ENCODE results near the gene CNNM1. TPM values are rescaled to one million over a fixed set of nuclear protein-coding genes. Genes with fewer than 3 reads are reported as not detected.

Gene CNNM1
- total RNA-seq, 1 donor from 2014 or later: 0.56 TPM

DNA sequence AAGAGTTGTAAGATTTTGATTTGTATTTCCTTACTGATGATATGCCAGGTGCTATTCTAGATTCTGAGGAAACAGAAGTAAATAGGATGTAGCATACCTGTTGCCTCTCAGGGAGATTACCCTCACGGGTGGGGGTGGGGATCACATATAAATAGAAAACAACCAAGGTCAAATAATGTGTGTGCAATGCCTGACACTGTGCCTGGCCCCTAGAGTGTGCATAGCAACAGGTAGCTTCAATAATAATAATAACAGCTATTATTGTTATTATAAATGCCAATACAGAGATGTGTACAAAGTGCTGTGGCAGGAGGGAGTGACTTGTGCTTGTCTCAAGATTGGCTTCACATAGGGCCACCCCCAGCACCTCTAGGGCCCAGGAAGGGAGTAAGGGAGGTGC is 24.0 kb downstream of the CNNM1 start:
- Histone ChIP-seq H3K4me3 (no peak overlapping the region), H4K20me1 (ENCODE audit: low read depth) (no peaks in the 10 kb centered on the region), H3K9ac (no peak overlapping the region), H3K4me1 (peaks cover 7% of the 10 kb centered on the region), H3K4me2 (no peak overlapping the region), H3K27me3 (no peaks in the 10 kb centered on the region), H3F3A (ENCODE audit: low read depth) (peaks cover 8% of the 10 kb centered on the region), H2AFZ (replicated peaks) (no peak overlapping the region), H3K79me2 (ENCODE audit: low read depth) (no peaks in the 10 kb centered on the region), H3K36me3 (no peaks in the 10 kb centered on the region), H3K9me3 (ENCODE audit: low read depth) (no peaks in the 10 kb centered on the region), H3K27ac (no peak overlapping the region)
- no peak for DNase-seq (ENCODE audit: low spot score)
- no peak overlapping the region for H3K4me3 Mint-ChIP-seq
- H3K9me3 Mint-ChIP-seq: no peaks in the 10 kb centered on the region
- H3K36me3 Mint-ChIP-seq: no peaks in the 10 kb centered on the region
- H3K27me3 Mint-ChIP-seq (ENCODE audit: insufficient read depth, low read depth): peaks cover 4% of the 10 kb centered on the region
- peaks cover 2% of the 10 kb centered on the region for H3K4me1 Mint-ChIP-seq
- TF ChIP-seq, protein P1, sequence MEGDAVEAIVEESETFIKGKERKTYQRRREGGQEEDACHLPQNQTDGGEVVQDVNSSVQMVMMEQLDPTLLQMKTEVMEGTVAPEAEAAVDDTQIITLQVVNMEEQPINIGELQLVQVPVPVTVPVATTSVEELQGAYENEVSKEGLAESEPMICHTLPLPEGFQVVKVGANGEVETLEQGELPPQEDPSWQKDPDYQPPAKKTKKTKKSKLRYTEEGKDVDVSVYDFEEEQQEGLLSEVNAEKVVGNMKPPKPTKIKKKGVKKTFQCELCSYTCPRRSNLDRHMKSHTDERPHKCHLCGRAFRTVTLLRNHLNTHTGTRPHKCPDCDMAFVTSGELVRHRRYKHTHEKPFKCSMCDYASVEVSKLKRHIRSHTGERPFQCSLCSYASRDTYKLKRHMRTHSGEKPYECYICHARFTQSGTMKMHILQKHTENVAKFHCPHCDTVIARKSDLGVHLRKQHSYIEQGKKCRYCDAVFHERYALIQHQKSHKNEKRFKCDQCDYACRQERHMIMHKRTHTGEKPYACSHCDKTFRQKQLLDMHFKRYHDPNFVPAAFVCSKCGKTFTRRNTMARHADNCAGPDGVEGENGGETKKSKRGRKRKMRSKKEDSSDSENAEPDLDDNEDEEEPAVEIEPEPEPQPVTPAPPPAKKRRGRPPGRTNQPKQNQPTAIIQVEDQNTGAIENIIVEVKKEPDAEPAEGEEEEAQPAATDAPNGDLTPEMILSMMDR (IDR thresholded peaks at IDR 0.05): no peak
- TF ChIP-seq EZH2 (IDR thresholded peaks at IDR 0.05): no peak
- TF ChIP-seq EZH2phosphoT487 (IDR thresholded peaks at IDR 0.05): no peak
- H3K27ac Mint-ChIP-seq: no peak overlapping the region

DNA sequence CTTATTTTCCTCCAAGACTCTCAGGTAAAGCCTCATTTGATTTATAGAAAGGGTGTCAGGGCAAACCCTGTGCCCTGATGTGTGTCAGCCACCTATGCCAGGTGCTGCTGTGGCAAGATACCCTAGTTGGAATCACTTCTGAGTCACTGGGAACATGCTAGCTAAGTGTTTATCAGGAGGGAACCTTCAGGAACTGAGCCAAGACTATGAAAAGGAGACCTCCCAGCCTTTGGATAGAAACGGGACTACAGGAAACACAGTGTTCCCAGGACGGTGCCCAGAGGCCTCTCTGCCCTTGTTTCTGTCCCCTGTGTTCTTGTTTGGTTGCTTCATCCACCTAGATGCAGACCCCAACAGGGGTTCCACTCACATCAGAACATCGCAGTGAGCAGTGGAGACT is 28.5 kb downstream of the CNNM1 start:
- no peak overlapping the region for H3K4me3 Mint-ChIP-seq
- H3K9me3 Mint-ChIP-seq: no peaks in the 10 kb centered on the region
- Histone ChIP-seq H4K20me1 (ENCODE audit: low read depth) (no peaks in the 10 kb centered on the region), H3K36me3 (no peaks in the 10 kb centered on the region), H3F3A (ENCODE audit: low read depth) (peaks cover 13% of the 10 kb centered on the region), H3K4me1 (peaks cover 12% of the 10 kb centered on the region), H3K27me3 (no peaks in the 10 kb centered on the region), H3K4me2 (no peak overlapping the region), H3K9ac (no peak overlapping the region), H3K4me3 (no peak overlapping the region), H3K79me2 (ENCODE audit: low read depth) (no peaks in the 10 kb centered on the region), H3K27ac (no peak overlapping the region), H2AFZ (replicated peaks) (no peak overlapping the region), H3K9me3 (ENCODE audit: low read depth) (no peaks in the 10 kb centered on the region)
- peaks cover 3% of the 10 kb centered on the region for H3K27me3 Mint-ChIP-seq (ENCODE audit: insufficient read depth, low read depth)
- H3K27ac Mint-ChIP-seq: no peak overlapping the region
- DNase-seq (ENCODE audit: low spot score): no peak
- H3K36me3 Mint-ChIP-seq: no peaks in the 10 kb centered on the region
- H3K4me1 Mint-ChIP-seq: peaks cover 2% of the 10 kb centered on the region
- TF ChIP-seq EZH2 (IDR thresholded peaks at IDR 0.05): no peak
- no peak for TF ChIP-seq EZH2phosphoT487 (IDR thresholded peaks at IDR 0.05)
- TF ChIP-seq, protein P1 (IDR thresholded peaks at IDR 0.05): no peak

DNA sequence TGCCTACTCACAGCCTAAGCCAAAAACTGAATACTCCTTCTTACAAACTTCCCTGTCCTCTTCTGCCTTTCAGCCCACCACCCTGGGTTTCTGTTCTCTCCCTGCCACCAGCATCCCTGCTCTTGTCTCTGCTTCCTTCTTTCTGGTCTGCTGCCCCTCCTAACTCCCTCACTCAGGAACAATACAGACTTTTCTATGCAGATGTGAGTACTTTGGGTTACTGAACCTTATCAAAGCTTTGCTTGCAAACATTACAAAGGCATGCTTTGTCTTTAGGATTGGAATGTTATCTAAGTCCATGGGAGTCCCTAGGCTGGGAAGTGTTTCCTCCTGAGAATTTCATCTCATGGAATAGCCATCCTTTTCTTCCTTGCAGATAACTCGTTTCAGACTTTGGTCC is 28.9 kb downstream of the CNNM1 start:
- Histone ChIP-seq H3K9ac (no peak overlapping the region), H4K20me1 (ENCODE audit: low read depth) (no peaks in the 10 kb centered on the region), H3K4me3 (no peak overlapping the region), H3K9me3 (ENCODE audit: low read depth) (no peaks in the 10 kb centered on the region), H3K36me3 (no peaks in the 10 kb centered on the region), H3K27me3 (no peaks in the 10 kb centered on the region), H3K27ac (no peak overlapping the region), H3K4me1 (peaks cover 12% of the 10 kb centered on the region), H3K79me2 (ENCODE audit: low read depth) (no peaks in the 10 kb centered on the region), H2AFZ (replicated peaks) (peak overlapping the region; percentile 73), H3F3A (ENCODE audit: low read depth) (peaks cover 13% of the 10 kb centered on the region), H3K4me2 (no peak overlapping the region)
- H3K36me3 Mint-ChIP-seq: no peaks in the 10 kb centered on the region
- H3K27me3 Mint-ChIP-seq (ENCODE audit: insufficient read depth, low read depth): peaks cover 3% of the 10 kb centered on the region
- TF ChIP-seq, protein P1 (IDR thresholded peaks at IDR 0.05): no peak
- TF ChIP-seq EZH2phosphoT487 (IDR thresholded peaks at IDR 0.05): no peak
- TF ChIP-seq EZH2 (IDR thresholded peaks at IDR 0.05): no peak
- H3K27ac Mint-ChIP-seq: no peak overlapping the region
- no peak overlapping the region for H3K4me3 Mint-ChIP-seq
- peak; percentile 50 for DNase-seq (ENCODE audit: low spot score)
- H3K9me3 Mint-ChIP-seq: no peaks in the 10 kb centered on the region
- H3K4me1 Mint-ChIP-seq: peaks cover 2% of the 10 kb centered on the region

All from neural progenitor cell (in vitro differentiated cells).